ENCODE data around the gene SLC35A4.

SLC35A4 gene

GRCh38 chr5:140564196-140565023 lies at the start of gene SLC35A4, which contains the start of gene APBB3:
SLC35A4 (plus strand) TSS chr5:140564828; CDS start chr5:140567170, 2,342 bp downstream.
APBB3 (minus strand) TSS chr5:140564598; CDS start chr5:140564245, 353 bp downstream.
- DNase-seq (ENCODE audit: low spot score) = peak; percentile 99

GRCh38 chr5:140524003-140524402 lies 40.6 kb upstream of the SLC35A4 start:
- DNase-seq (ENCODE audit: low spot score) = no peak

GRCh38 chr5:140540227-140540626 lies 24.4 kb upstream of the SLC35A4 start:
- DNase-seq (ENCODE audit: low spot score) = no peak

GRCh38 chr5:140542972-140543371 lies 21.7 kb upstream of the SLC35A4 start:
- DNase-seq (ENCODE audit: low spot score) = no peak

- no peak for DNase-seq (ENCODE audit: low spot score)
These were observed 19.6 kb upstream of the SLC35A4 start for GRCh38 chr5:140544986-140545385.

GRCh38 chr5:140545606-140546005 lies 19.0 kb upstream of the SLC35A4 start:
- DNase-seq (ENCODE audit: low spot score) = no peak

GRCh38 chr5:140546851-140547507 lies 17.6 kb upstream of the SLC35A4 start:
- no peak for DNase-seq (ENCODE audit: low spot score)

GRCh38 chr5:140547508-140548299 lies 16.9 kb upstream of the SLC35A4 start, which contains the start of gene EIF4EBP3:
EIF4EBP3 (plus strand) TSS chr5:140547662; CDS start chr5:140547738, 76 bp downstream.
- DNase-seq (ENCODE audit: low spot score) = peak; percentile 79

GRCh38 chr5:140548300-140548688 lies 16.3 kb upstream of the SLC35A4 start:
- no peak for DNase-seq (ENCODE audit: low spot score)

- no peak for DNase-seq (ENCODE audit: low spot score)
These were observed 15.8 kb upstream of the SLC35A4 start for GRCh38 chr5:140548791-140549190.

- DNase-seq (ENCODE audit: low spot score) = peak; percentile 17
These were observed 15.1 kb upstream of the SLC35A4 start for GRCh38 chr5:140549237-140550144.

- no peak for DNase-seq (ENCODE audit: low spot score)
These were observed 14.2 kb upstream of the SLC35A4 start for GRCh38 chr5:140550147-140551079.

- DNase-seq (ENCODE audit: low spot score) = no peak
These were observed 12.8 kb upstream of the SLC35A4 start for GRCh38 chr5:140551872-140552271.

- no peak for DNase-seq (ENCODE audit: low spot score)
These were observed 11.0 kb upstream of the SLC35A4 start for GRCh38 chr5:140553657-140554056.

- DNase-seq (ENCODE audit: low spot score) = no peak
These were observed 10.2 kb upstream of the SLC35A4 start for GRCh38 chr5:140554454-140554853.

GRCh38 chr5:140555747-140556312 lies 8.8 kb upstream of the SLC35A4 start:
- DNase-seq (ENCODE audit: low spot score) = no peak

- DNase-seq (ENCODE audit: low spot score) = no peak
These were observed 8.2 kb upstream of the SLC35A4 start for GRCh38 chr5:140556438-140556837.

GRCh38 chr5:140557136-140557805 lies 7.4 kb upstream of the SLC35A4 start, which contains the start of gene SRA1:
SRA1 (minus strand) TSS chr5:140557473; CDS start chr5:140557452, 21 bp downstream.
- DNase-seq (ENCODE audit: low spot score) = peak; percentile 83

GRCh38 chr5:140557965-140558364 lies 6.7 kb upstream of the SLC35A4 start:
- no peak for DNase-seq (ENCODE audit: low spot score)
